ENCODE measurements around the gene ALAS1. TPM values are rescaled to one million over a fixed set of nuclear protein-coding genes. Genes with fewer than 3 reads are reported as not detected.

ALAS1 gene
- total RNA-seq, 1 experiment from 2014 or later: 58.6 TPM

DNA sequence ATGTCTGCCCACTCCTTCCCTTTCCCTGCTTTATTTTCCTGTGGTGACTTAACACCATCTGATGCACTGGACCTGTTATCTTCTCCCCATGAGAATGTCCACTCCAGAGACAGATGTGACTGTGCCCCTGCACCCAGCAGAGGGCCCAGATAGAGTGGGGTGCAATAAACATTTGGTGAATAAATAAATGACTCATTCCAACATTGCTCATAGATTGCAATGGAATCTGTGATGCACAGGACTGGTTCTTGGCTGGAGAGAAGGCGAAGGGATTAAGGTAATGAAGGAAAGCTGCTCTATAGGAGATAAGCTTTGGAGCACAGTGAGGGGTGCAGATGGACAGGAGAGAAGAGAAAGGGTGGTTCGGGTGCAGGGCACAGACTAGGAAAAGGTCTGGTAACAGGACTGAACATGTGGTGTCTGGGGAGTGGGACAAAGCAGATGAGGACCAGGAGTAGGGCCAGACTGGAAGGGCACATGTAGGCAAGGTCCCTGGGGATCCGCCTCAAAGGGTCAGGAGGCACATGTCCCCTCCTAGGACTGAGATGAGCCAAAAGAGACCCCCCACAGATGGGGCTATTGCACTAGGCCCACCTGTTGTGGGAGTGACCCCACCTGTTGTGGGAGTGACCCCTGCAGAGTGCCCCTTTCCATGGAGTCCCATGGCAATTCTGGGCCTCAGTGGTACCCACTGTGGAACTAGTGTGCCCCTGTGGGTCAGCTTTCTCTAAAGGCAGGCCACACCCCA lies 26.3 kb upstream of the ALAS1 start:
- DNase-seq (ENCODE audit: low spot score): no peak
- no peaks in the 10 kb centered on the region for H3K36me3 ChIP-seq (ENCODE audit: insufficient read depth, low read length, poor library complexity, severe bottlenecking)

GRCh38 chr3:52172262-52172757 lies 25.6 kb upstream of the ALAS1 start:
- no peak for TF ChIP-seq CTCF (conservative IDR thresholded peaks at IDR 0.05; ENCODE audit: low read depth, low read length)
- TF ChIP-seq EZH2 (IDR thresholded peaks at IDR 0.05; ENCODE audit: borderline replicate concordance, low read depth, low read length, poor library complexity, severe bottlenecking): no peak
- CTCF ChIA-PET: no interaction called here
- Histone ChIP-seq H3K4me1 (ENCODE audit: insufficient read depth, low read length, poor library complexity, severe bottlenecking) (no peaks in the 10 kb centered on the region), H3K27me3 (replicated peaks; ENCODE audit: insufficient read depth, low read depth, low read length, poor library complexity) (no peaks in the 10 kb centered on the region), H3K36me3 (ENCODE audit: insufficient read depth, low read length, poor library complexity, severe bottlenecking) (no peaks in the 10 kb centered on the region), H3K27ac (ENCODE audit: low read depth, low read length, poor library complexity, severe bottlenecking) (no peak overlapping the region), H3K9me3 (ENCODE audit: low read depth, low read length, poor library complexity, severe bottlenecking) (no peaks in the 10 kb centered on the region), H3K4me3 (ENCODE audit: low read depth, low read length, poor library complexity, severe bottlenecking) (no peak overlapping the region)
- intact Hi-C loops (cut with micrococcal nuclease; ENCODE audit: unreplicated experiment): no loop called here
- POLR2A ChIA-PET (ENCODE audit: low non-redundant PET): no interaction called here
- DNase-seq (ENCODE audit: low spot score): no peak
- no TSS peak for BruUV-seq (replicated peaks)

More for the DNA sequence above, 26.3 kb upstream of the ALAS1 start:
- Histone ChIP-seq H3K27ac (ENCODE audit: low read depth, low read length, poor library complexity, severe bottlenecking) (no peak overlapping the region), H3K4me3 (ENCODE audit: low read depth, low read length, poor library complexity, severe bottlenecking) (no peak overlapping the region), H3K9me3 (ENCODE audit: low read depth, low read length, poor library complexity, severe bottlenecking) (no peaks in the 10 kb centered on the region), H3K4me1 (ENCODE audit: insufficient read depth, low read length, poor library complexity, severe bottlenecking) (no peaks in the 10 kb centered on the region), H3K27me3 (replicated peaks; ENCODE audit: insufficient read depth, low read depth, low read length, poor library complexity) (no peaks in the 10 kb centered on the region)
- no TSS peak for BruUV-seq (replicated peaks)
- intact Hi-C loops (cut with micrococcal nuclease; ENCODE audit: unreplicated experiment): no loop called here
- TF ChIP-seq CTCF (conservative IDR thresholded peaks at IDR 0.05; ENCODE audit: low read depth, low read length): no peak
- TF ChIP-seq EZH2 (IDR thresholded peaks at IDR 0.05; ENCODE audit: borderline replicate concordance, low read depth, low read length, poor library complexity, severe bottlenecking): no peak
- ChIA-PET CTCF (no interaction called here), POLR2A (ENCODE audit: low non-redundant PET) (no interaction called here)

DNA sequence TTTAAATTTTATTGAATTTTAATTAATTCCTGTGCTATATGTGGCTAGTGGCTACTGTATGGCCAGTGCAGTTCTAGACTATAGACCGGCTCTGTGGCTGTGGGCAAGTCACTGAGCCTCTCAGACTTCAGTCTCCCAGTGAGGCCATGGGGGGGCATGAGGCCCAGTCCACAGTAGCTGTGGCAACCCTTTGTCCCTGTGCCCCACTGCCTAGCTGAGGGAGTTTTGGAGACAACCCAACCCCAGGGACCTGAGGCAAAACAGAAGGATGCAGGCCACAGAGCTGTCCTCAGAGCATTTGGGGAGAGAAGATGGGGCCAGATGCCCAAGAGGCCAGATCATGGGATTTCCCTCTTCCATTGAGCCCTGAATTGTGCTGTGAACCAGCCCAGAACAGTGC lies 24.9 kb upstream of the ALAS1 start:
- intact Hi-C loops (cut with micrococcal nuclease; ENCODE audit: unreplicated experiment): no loop called here
- no peak overlapping the region for H3K4me3 ChIP-seq (ENCODE audit: low read depth, low read length, poor library complexity, severe bottlenecking)
- no peaks in the 10 kb centered on the region for H3K9me3 ChIP-seq (ENCODE audit: low read depth, low read length, poor library complexity, severe bottlenecking)
- ChIA-PET CTCF (no interaction called here), POLR2A (ENCODE audit: low non-redundant PET) (no interaction called here)
- no peak for DNase-seq (ENCODE audit: low spot score)
- H3K4me1 ChIP-seq (ENCODE audit: insufficient read depth, low read length, poor library complexity, severe bottlenecking): no peaks in the 10 kb centered on the region
- H3K27ac ChIP-seq (ENCODE audit: low read depth, low read length, poor library complexity, severe bottlenecking): no peak overlapping the region
- no peaks in the 10 kb centered on the region for H3K27me3 ChIP-seq (replicated peaks; ENCODE audit: insufficient read depth, low read depth, low read length, poor library complexity)
- no peaks in the 10 kb centered on the region for H3K36me3 ChIP-seq (ENCODE audit: insufficient read depth, low read length, poor library complexity, severe bottlenecking)
- TF ChIP-seq EZH2 (IDR thresholded peaks at IDR 0.05; ENCODE audit: borderline replicate concordance, low read depth, low read length, poor library complexity, severe bottlenecking) (no peak), CTCF (conservative IDR thresholded peaks at IDR 0.05; ENCODE audit: low read depth, low read length) (no peak)
- BruUV-seq (replicated peaks): no TSS peak

All from A673 (cell line).